GM20000 (cell line): Measurements from ENCODE around the gene CUX1.

ENCODE experiments used
- DNase-seq: peaks from one replicate; pipeline ENCODE4 v3.0.0; 2012; ENCODE audit warnings: low spot score
- CTCF ChIP-seq: IDR thresholded peaks from 2 replicates; pipeline ENCODE4 v1.5.1; 2012; ENCODE audit warnings: mild to moderate bottlenecking, control low read depth; ENCODE audit errors: extremely low read depth, missing control alignments

Gene CUX1

GRCh38 chr7:101874028-101874427, 56.6 kb downstream of the CUX1 start:
- no peak for DNase-seq

GRCh38 chr7:101875283-101875846, 57.9 kb downstream of the CUX1 start:
- no peak for TF ChIP-seq CTCF
- DNase-seq = no peak

More at GRCh38 chr7:101874028-101874427, 56.6 kb downstream of the CUX1 start:
- no peak for TF ChIP-seq CTCF

- no peak for DNase-seq
Observed at GRCh38 chr7:101877882-101878591, 60.6 kb downstream of the CUX1 start.

GRCh38 chr7:101878938-101879337, 61.5 kb downstream of the CUX1 start:
- TF ChIP-seq CTCF = no peak

More at GRCh38 chr7:101877882-101878591, 60.6 kb downstream of the CUX1 start:
- no peak for TF ChIP-seq CTCF

GRCh38 chr7:101879565-101879964, 62.1 kb downstream of the CUX1 start:
- TF ChIP-seq CTCF = no peak
- DNase-seq = no peak

More at GRCh38 chr7:101878938-101879337, 61.5 kb downstream of the CUX1 start:
- no peak for DNase-seq

GRCh38 chr7:101880282-101881054, 63.0 kb downstream of the CUX1 start:
- TF ChIP-seq CTCF = no peak
- no peak for DNase-seq

- DNase-seq = no peak
- TF ChIP-seq CTCF = no peak
Observed at GRCh38 chr7:101882005-101882421, 64.6 kb downstream of the CUX1 start.
